ENCODE data around the gene RPRD2. TPM values are rescaled to one million over a fixed set of nuclear protein-coding genes. Genes with fewer than 3 reads are reported as not detected.

Gene RPRD2
- total RNA-seq, 1 experiment from 2014 or later = 46.6 TPM

GRCh38 chr1:150371110-150371509 is 7.2 kb downstream of the RPRD2 start:
- H3K27me3 ChIP-seq (replicated peaks; ENCODE audit: insufficient read depth, low read depth, low read length, poor library complexity) = no peaks in the 10 kb centered on the region
- ChIA-PET CTCF (no interaction called here), POLR2A (ENCODE audit: low non-redundant PET) (no interaction called here)
- H3K4me3 ChIP-seq (ENCODE audit: low read depth, low read length, poor library complexity, severe bottlenecking) = no peak overlapping the region
- H3K4me1 ChIP-seq (ENCODE audit: insufficient read depth, low read length, poor library complexity, severe bottlenecking) = peaks cover 35% of the 10 kb centered on the region
- no peaks in the 10 kb centered on the region for H3K9me3 ChIP-seq (ENCODE audit: low read depth, low read length, poor library complexity, severe bottlenecking)
- no peak overlapping the region for H3K27ac ChIP-seq (ENCODE audit: low read depth, low read length, poor library complexity, severe bottlenecking)
- intact Hi-C loops (cut with micrococcal nuclease; ENCODE audit: unreplicated experiment) = no loop called here
- BruUV-seq (replicated peaks) = no TSS peak
- no peak for DNase-seq (ENCODE audit: low spot score)
- no peaks in the 10 kb centered on the region for H3K36me3 ChIP-seq (ENCODE audit: insufficient read depth, low read length, poor library complexity, severe bottlenecking)
- TF ChIP-seq EZH2 (IDR thresholded peaks at IDR 0.05; ENCODE audit: borderline replicate concordance, low read depth, low read length, poor library complexity, severe bottlenecking) = no peak
- no peak for TF ChIP-seq CTCF (conservative IDR thresholded peaks at IDR 0.05; ENCODE audit: low read depth, low read length)

- TF ChIP-seq CTCF (conservative IDR thresholded peaks at IDR 0.05; ENCODE audit: low read depth, low read length) (no peak), EZH2 (IDR thresholded peaks at IDR 0.05; ENCODE audit: borderline replicate concordance, low read depth, low read length, poor library complexity, severe bottlenecking) (no peak)
- Histone ChIP-seq H3K27ac (ENCODE audit: low read depth, low read length, poor library complexity, severe bottlenecking) (no peak overlapping the region), H3K36me3 (ENCODE audit: insufficient read depth, low read length, poor library complexity, severe bottlenecking) (no peaks in the 10 kb centered on the region), H3K4me3 (ENCODE audit: low read depth, low read length, poor library complexity, severe bottlenecking) (no peak overlapping the region), H3K9me3 (ENCODE audit: low read depth, low read length, poor library complexity, severe bottlenecking) (no peaks in the 10 kb centered on the region), H3K4me1 (ENCODE audit: insufficient read depth, low read length, poor library complexity, severe bottlenecking) (peaks cover 30% of the 10 kb centered on the region), H3K27me3 (replicated peaks; ENCODE audit: insufficient read depth, low read depth, low read length, poor library complexity) (no peaks in the 10 kb centered on the region)
- ChIA-PET POLR2A (ENCODE audit: low non-redundant PET) (no interaction called here), CTCF (no interaction called here)
- no TSS peak for BruUV-seq (replicated peaks)
- intact Hi-C loops (cut with micrococcal nuclease; ENCODE audit: unreplicated experiment) = no loop called here
- DNase-seq (ENCODE audit: low spot score) = no peak
Observed at GRCh38 chr1:150372580-150372979, 8.6 kb downstream of the RPRD2 start.

- POLR2A ChIA-PET (ENCODE audit: low non-redundant PET) = no interaction called here
- Histone ChIP-seq H3K4me3 (ENCODE audit: low read depth, low read length, poor library complexity, severe bottlenecking) (no peak overlapping the region), H3K36me3 (ENCODE audit: insufficient read depth, low read length, poor library complexity, severe bottlenecking) (no peaks in the 10 kb centered on the region), H3K27ac (ENCODE audit: low read depth, low read length, poor library complexity, severe bottlenecking) (no peak overlapping the region), H3K27me3 (replicated peaks; ENCODE audit: insufficient read depth, low read depth, low read length, poor library complexity) (no peaks in the 10 kb centered on the region), H3K9me3 (ENCODE audit: low read depth, low read length, poor library complexity, severe bottlenecking) (no peaks in the 10 kb centered on the region), H3K4me1 (ENCODE audit: insufficient read depth, low read length, poor library complexity, severe bottlenecking) (peaks cover 26% of the 10 kb centered on the region)
- no TSS peak for BruUV-seq (replicated peaks)
- intact Hi-C loops (cut with micrococcal nuclease; ENCODE audit: unreplicated experiment) = no loop called here
- no peak for DNase-seq (ENCODE audit: low spot score)
- no peak for TF ChIP-seq CTCF (conservative IDR thresholded peaks at IDR 0.05; ENCODE audit: low read depth, low read length)
- TF ChIP-seq EZH2 (IDR thresholded peaks at IDR 0.05; ENCODE audit: borderline replicate concordance, low read depth, low read length, poor library complexity, severe bottlenecking) = no peak
- CTCF ChIA-PET = no interaction called here
Observed at GRCh38 chr1:150376110-150376509, 12.2 kb downstream of the RPRD2 start.

All from A673 (cell line).